22Rv1 (cell line): Measurements from ENCODE around the gene SCUBE1.

ENCODE experiments used
- CTCF ChIP-seq: fragments of 450-650 bp; IDR thresholded peaks from 2 replicates; pipeline ENCODE4 v1.5.1; 2017; ENCODE audit warnings: mild to moderate bottlenecking
- ZFX ChIP-seq: fragments of 450-650 bp; IDR thresholded peaks from 2 replicates; pipeline ENCODE4 v1.6.1; 2017; ENCODE audit warnings: antibody characterized with exemption, borderline replicate concordance

DNA sequence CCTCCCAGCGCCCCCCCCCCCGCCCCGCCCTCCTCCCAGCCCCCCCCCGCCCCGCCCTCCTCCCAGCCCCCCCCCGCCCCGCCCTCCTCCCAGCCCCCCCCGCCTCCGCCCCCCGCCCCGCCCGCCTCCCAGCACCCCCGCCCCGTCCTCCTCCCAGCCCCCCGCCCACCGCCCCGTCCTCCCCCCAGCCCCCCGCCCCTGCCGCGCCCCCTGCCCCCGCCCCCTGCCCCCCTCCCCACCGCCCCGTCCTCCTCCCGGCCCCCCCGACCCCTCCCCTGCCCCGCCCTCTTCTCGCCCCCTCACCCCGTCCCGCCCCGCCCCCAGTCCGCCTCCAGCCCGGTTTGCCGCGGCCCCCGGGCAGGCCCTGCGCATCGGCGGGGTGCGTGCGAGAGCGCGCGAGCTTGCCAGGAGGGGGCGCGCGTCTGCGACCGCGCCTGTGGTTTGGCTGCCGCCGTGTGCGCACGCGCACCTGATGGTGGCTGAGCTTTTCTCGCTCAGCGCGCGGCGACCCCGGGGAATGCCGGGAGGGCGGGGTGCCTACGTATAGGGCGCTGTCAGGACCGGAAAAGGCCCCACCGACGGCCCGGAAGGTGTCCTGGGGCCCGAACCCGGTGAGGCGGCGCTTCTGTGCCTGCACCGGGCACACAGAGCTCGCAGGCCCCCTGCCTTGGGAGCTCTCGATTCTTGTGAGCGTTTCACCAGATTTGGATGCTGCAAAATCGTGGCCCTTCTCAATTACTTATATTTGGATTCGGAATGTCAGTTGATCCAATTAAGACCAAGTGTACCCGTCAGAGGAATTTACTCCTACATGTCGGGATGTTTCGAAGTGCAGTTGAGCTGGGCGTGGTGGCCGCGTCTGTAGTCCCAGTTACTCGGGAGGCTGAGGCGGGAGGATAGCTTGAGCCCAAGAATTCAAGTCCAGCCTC, 155.7 kb downstream of the SCUBE1 start:
- TF ChIP-seq CTCF (peak; percentile 85), ZFX (no peak)
